ENCODE measurements around the gene GRM3. TPM values are rescaled to one million over a fixed set of nuclear protein-coding genes. Genes with fewer than 3 reads are reported as not detected.

The GRM3 gene
- total RNA-seq (2016; rRNA removed; fragmentation: Illumina TruSeq; extraction: Trizol) (not detected in 2 replicates), polyA plus RNA-seq (2011; rRNA removed) (not detected in 2 replicates), polyA minus RNA-seq (2011; rRNA and poly(A)+ RNA removed; ENCODE audit: low replicate concordance) (not detected in 2 replicates), Bru-seq, nascent RNA (percentile 0 among the genes with signal in this experiment), BruChase-seq, experiment 1, labeled RNA remaining after a 6-hour chase (not detected), BruChase-seq, experiment 2, labeled RNA remaining after a 2-hour chase (percentile 0 among the genes with signal in this experiment)
- not detected in 2 replicates for total RNA-seq (2016; cell fraction: cytosol; rRNA removed; fragmentation: Illumina TruSeq; extraction: Trizol; ENCODE audit: low read depth)
- total RNA-seq (2016; cell fraction: insoluble cytoplasmic fraction; rRNA removed; fragmentation: Illumina TruSeq; extraction: Trizol), result not detected in 2 replicates
- total RNA-seq (2016; cell fraction: membrane; rRNA removed; fragmentation: Illumina TruSeq; extraction: Trizol), result not detected in 2 replicates
- not detected in 2 replicates for total RNA-seq (2016; cell fraction: nucleus; rRNA removed; fragmentation: Illumina TruSeq; extraction: Trizol)
- not detected in 2 replicates for polyA plus RNA-seq (2011; cell fraction: cytosol; rRNA removed)
- polyA plus RNA-seq (2011; cell fraction: nucleus; rRNA removed), result not detected in 2 replicates
- not detected in 2 replicates for polyA plus RNA-seq (2012)
- not detected in 2 replicates for polyA plus RNA-seq (2016; cell fraction: cytosol; fragmentation: Illumina TruSeq; extraction: Trizol; ENCODE audit: low read depth)
- polyA plus RNA-seq (2016; cell fraction: insoluble cytoplasmic fraction; fragmentation: Illumina TruSeq; extraction: Trizol; ENCODE audit: low read depth), result not detected in 2 replicates
- not detected in 2 replicates for polyA plus RNA-seq (2016; cell fraction: membrane; fragmentation: Illumina TruSeq; extraction: Trizol; ENCODE audit: low read depth)
- not detected in 2 replicates for polyA plus RNA-seq (2016; cell fraction: nucleus; fragmentation: Illumina TruSeq; extraction: Trizol; ENCODE audit: insufficient read depth, low read depth)
- not detected in 2 replicates for polyA minus RNA-seq (2011; cell fraction: cytosol; rRNA and poly(A)+ RNA removed)
- not detected in 2 replicates for polyA minus RNA-seq (2011; cell fraction: nucleus; rRNA and poly(A)+ RNA removed)
- long read RNA-seq, experiment 1, result 0 reads
- long read RNA-seq, experiment 2, result 0 reads

- in situ Hi-C loops (cut with HindIII; ENCODE audit: extremely low pct_ligation_motif_present, low pct_unique_long_range_greater_than_20kb) (no loop called here), intact Hi-C loops (cut with micrococcal nuclease; ENCODE audit: unreplicated experiment) (no loop called here)
- peaks cover 0 to 12% of the 10 kb centered on the region in 2 experiments; a peak in 1 of 5 replicates for H3K27me3 ChIP-seq (ENCODE audit: control insufficient read depth in 1 of 2, insufficient read depth in 2 of 2, low read length in 2 of 2)
- no peaks in the 10 kb centered on the region for H3K9me3 ChIP-seq (ENCODE audit: low read length)
- H2AFZ ChIP-seq (ENCODE audit: low read length), result no peak within 1 kb of the TSS
- H3K36me3 ChIP-seq (replicated peaks in 1 of 2; ENCODE audit: control insufficient read depth in 1 of 2, insufficient read depth in 2 of 2, low read length in 2 of 2), result no peaks in the 10 kb centered on the region
- H3K9ac ChIP-seq (ENCODE audit: insufficient read depth, low read depth, low read length), result no peak within 1 kb of the TSS
- 23% methylated on average over 11 of the region's 23 CpGs for WGBS (ENCODE audit: low lambda C conversion rate)
- DNase-seq (ENCODE audit: low spot score) (no peak), ATAC-seq (peak; percentile 64), FAIRE-seq (no peak)
- ChIA-PET POLR2A (no interaction called here), CTCF (ENCODE audit: low intra/inter-chr PET ratio, low total read pairs) (no interaction called here)
- no peaks in the 10 kb centered on the region for H4K20me1 ChIP-seq (ENCODE audit: insufficient read depth, low read length)
- no peak within 1 kb of the TSS for H3K27ac ChIP-seq (ENCODE audit: extremely low read length, insufficient read depth, low read length)
- H3K4me1 ChIP-seq (ENCODE audit: insufficient read depth, low read length), result no peaks in the 10 kb centered on the region
- no TSS peak for BruUV-seq (replicated peaks)
- H3K4me2 ChIP-seq (ENCODE audit: low read depth, low read length), result no peak within 1 kb of the TSS
- H3K79me2 ChIP-seq (ENCODE audit: insufficient read depth, low read length), result no peaks in the 10 kb centered on the region
- H3K4me3 ChIP-seq (replicated peaks in 1 of 3; ENCODE audit: insufficient read depth in 1 of 3, low read depth in 2 of 3, low read length in 3 of 3), result no peak within 1 kb of the TSS
- TF ChIP-seq ZBTB49 (CRISPR knock-in tag; IDR thresholded peaks at IDR 0.05; ENCODE audit: borderline replicate concordance) (no peak), ZNF224 (CRISPR knock-in tag; IDR thresholded peaks at IDR 0.05) (no peak), ZNF350 (CRISPR knock-in tag; IDR thresholded peaks at IDR 0.05; ENCODE audit: borderline replicate concordance, low read depth) (no peak), ZNF761 (CRISPR knock-in tag; conservative IDR thresholded peaks at IDR 0.05) (no peak), ARNT2 (CRISPR knock-in tag; IDR thresholded peaks at IDR 0.05; ENCODE audit: low read depth) (no peak), ONECUT2 (CRISPR knock-in tag; IDR thresholded peaks at IDR 0.05) (no peak), CBX1 (IDR thresholded peaks at IDR 0.05; ENCODE audit: low read depth) (no peak), SALL2 (CRISPR knock-in tag; IDR thresholded peaks at IDR 0.05) (no peak), ZBTB14 (CRISPR knock-in tag; IDR thresholded peaks at IDR 0.05) (no peak), ZNF225 (CRISPR knock-in tag; IDR thresholded peaks at IDR 0.05) (no peak)
- TF ChIP-seq, protein P1, sequence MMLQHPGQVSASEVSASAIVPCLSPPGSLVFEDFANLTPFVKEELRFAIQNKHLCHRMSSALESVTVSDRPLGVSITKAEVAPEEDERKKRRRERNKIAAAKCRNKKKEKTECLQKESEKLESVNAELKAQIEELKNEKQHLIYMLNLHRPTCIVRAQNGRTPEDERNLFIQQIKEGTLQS (CRISPR knock-in tag; IDR thresholded peaks at IDR 0.05), result no peak
- TF ChIP-seq, protein P2, sequence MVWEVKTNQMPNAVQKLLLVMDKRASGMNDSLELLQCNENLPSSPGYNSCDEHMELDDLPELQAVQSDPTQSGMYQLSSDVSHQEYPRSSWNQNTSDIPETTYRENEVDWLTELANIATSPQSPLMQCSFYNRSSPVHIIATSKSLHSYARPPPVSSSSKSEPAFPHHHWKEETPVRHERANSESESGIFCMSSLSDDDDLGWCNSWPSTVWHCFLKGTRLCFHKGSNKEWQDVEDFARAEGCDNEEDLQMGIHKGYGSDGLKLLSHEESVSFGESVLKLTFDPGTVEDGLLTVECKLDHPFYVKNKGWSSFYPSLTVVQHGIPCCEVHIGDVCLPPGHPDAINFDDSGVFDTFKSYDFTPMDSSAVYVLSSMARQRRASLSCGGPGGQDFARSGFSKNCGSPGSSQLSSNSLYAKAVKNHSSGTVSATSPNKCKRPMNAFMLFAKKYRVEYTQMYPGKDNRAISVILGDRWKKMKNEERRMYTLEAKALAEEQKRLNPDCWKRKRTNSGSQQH (CRISPR knock-in tag; IDR thresholded peaks at IDR 0.05; ENCODE audit: low read depth), result no peak
- TF ChIP-seq, protein P3, sequence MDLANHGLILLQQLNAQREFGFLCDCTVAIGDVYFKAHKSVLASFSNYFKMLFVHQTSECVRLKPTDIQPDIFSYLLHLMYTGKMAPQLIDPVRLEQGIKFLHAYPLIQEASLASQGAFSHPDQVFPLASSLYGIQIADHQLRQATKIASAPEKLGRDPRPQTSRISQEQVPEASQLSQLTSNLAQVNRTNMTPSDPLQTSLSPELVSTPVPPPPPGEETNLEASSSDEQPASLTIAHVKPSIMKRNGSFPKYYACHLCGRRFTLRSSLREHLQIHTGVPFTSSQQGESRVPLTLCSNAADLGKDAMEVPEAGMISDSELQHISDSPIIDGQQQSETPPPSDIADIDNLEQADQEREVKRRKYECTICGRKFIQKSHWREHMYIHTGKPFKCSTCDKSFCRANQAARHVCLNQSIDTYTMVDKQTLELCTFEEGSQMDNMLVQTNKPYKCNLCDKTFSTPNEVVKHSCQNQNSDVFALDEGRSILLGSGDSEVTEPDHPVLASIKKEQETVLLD (CRISPR knock-in tag; IDR thresholded peaks at IDR 0.05; ENCODE audit: low read depth), result no peak
Observed at GRCh38 chr7:86643561-86644281, at the start of gene GRM3. Gene GRM3, plus strand, starts transcription at chr7:86643909. Its CDS starts 121,237 bp downstream, at chr7:86765146.

Measured in HepG2 (cell line).